Thyroid gland (tissue), 4 donors: ENCODE measurements around the gene TCTN3.

Experiments used
- CTCF ChIP-seq, 6 experiments: fragments of 200-600 bp in 3 of 6; fragments of 450-650 bp in 3 of 6; sonication (generic) in 3 of 6; IDR thresholded peaks; one replicate each; pipeline ENCODE4 v1.5.1; 2016 to 2019; ENCODE audit warnings: antibody characterized with exemption in 6 of 6, mild to moderate bottlenecking in 2 of 6, inconsistent platforms in 1 of 6, moderate library complexity in 1 of 6
- POLR2A ChIP-seq, 2 donors: fragments of 450-650 bp; IDR thresholded peaks; one replicate each; pipeline ENCODE4 v1.6.1; 2017; ENCODE audit warnings: antibody characterized with exemption in 2 of 2, mild to moderate bottlenecking in 2 of 2, moderate library complexity in 1 of 2

- TF ChIP-seq CTCF (IDR thresholded peaks at IDR 0.05) (no peak), POLR2A (IDR thresholded peaks at IDR 0.05) (no peak)
These were observed 52.8 kb downstream of the TCTN3 start for GRCh38 chr10:95640891-95641315.
